ENCODE results near the gene SYCP2L. TPM values are rescaled to one million over a fixed set of nuclear protein-coding genes. Genes with fewer than 3 reads are reported as not detected.

SYCP2L gene
- total and polyA plus RNA-seq, 2 of the 4 experiments (the other 2 are of a cell fraction): 0.05 TPM; not detected in 1

DNA sequence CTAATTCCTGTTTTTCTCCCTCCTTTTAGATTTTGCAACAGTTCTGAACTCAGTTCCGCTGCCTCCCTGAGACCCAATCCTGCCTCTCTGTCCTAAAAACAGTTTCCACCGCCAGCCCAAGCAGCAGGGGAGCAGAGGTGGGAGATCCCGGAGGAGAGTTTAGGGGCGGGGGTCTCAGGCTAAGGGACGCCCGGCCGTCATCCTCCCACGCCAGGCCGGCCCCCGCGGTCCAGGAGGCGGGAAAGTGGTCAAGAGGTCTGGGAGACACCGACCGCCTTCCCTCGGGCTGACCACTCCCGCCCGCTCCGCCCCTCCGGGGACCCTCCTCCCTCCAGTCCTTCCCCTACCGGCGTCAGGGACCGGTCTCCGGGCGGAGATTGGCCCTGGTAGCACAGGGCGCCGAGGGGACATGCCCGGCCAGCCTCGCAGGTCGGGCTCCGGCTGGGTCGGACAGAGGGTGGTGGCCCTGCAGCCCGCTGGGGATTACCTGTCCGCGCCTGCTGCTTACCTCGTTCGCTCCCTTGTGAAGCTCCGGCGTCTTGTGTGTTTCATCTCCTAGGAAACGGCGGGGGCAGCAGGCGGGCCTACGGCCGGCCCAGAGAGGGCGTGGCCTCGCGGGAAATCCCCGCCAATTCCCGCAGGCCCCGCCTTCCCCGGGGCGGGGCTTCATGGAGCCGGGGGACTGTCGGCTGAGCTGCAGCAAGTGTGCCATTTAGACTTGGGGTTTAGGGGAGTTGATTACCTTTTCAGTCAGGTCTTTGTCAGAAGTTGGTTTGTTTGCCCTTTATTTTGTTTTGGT lies 48.7 kb upstream of the SYCP2L start, which contains the start of gene MAK:
Gene MAK (minus strand): TSS at position 545 of the 799 bp plus-strand sequence. CDS start 7,891 bp downstream, outside the sequence.
- Histone ChIP-seq H2BK15ac (ENCODE audit: low read depth, low read length) (no peak within 1 kb of the TSS), H3K14ac (replicated peaks; ENCODE audit: low read depth, low read length) (no peak within 1 kb of the TSS), H3K4me1 (ENCODE audit: control insufficient read depth, insufficient read depth, low read length) (peaks cover 3% of the 10 kb centered on the region; the same call in 1 of the 2 replicates), H4K5ac (ENCODE audit: low read depth, low read length) (no peak within 1 kb of the TSS), H4K8ac (ENCODE audit: low read depth in 2 of 2, low read length in 2 of 2) (no peak within 1 kb of the TSS), H3K4ac (ENCODE audit: low read depth, low read length) (no peak within 1 kb of the TSS), H2BK120ac (ENCODE audit: low read depth, low read length) (no peak within 1 kb of the TSS), H2BK20ac (ENCODE audit: low read depth, low read length) (no peak within 1 kb of the TSS), H3K36me3 (ENCODE audit: control insufficient read depth, insufficient read depth, low read length) (no peaks in the 10 kb centered on the region), H2BK5ac (ENCODE audit: low read depth, low read length, poor library complexity, severe bottlenecking) (no peak within 1 kb of the TSS), H3K79me1 (ENCODE audit: low read depth in 1 of 2, low read length in 2 of 2) (no peaks in the 10 kb centered on the region), H3K27me3 (ENCODE audit: control insufficient read depth, insufficient read depth, low read length) (peaks cover 30% of the 10 kb centered on the region), H4K91ac (ENCODE audit: insufficient read depth, low read depth, low read length) (no peak within 1 kb of the TSS), H3K23ac (ENCODE audit: low read depth, low read length) (0 out of 2 replicates have a peak within 1 kb of the TSS, but pooled peaks have one; percentile 24), H2AK5ac (ENCODE audit: low read depth, low read length) (no peak within 1 kb of the TSS), H3K9me3 (ENCODE audit: control insufficient read depth, insufficient read depth, low read length) (no peaks in the 10 kb centered on the region), H2AK9ac (replicated peaks; ENCODE audit: low read depth, low read length, poor library complexity) (peak within 1 kb of the TSS; percentile 71), H3K4me3 (ENCODE audit: insufficient read depth, low read depth, low read length) (peak within 1 kb of the TSS; percentile 65), H4K20me1 (ENCODE audit: insufficient read depth, low read length) (no peaks in the 10 kb centered on the region), H3K4me2 (ENCODE audit: low read depth, low read length) (peak within 1 kb of the TSS; percentile 95), H2AFZ (replicated peaks; ENCODE audit: low read length, poor library complexity) (peak within 1 kb of the TSS; percentile 93), H3K27ac (ENCODE audit: insufficient read depth, low read length) (no peak within 1 kb of the TSS), H3K18ac (ENCODE audit: low read depth, low read length) (no peak within 1 kb of the TSS), H3K9ac (ENCODE audit: low read depth, low read length) (no peak within 1 kb of the TSS), H3K56ac (ENCODE audit: extremely low read depth, insufficient read depth, low read length) (no peak within 1 kb of the TSS), H3K9me1 (ENCODE audit: insufficient read depth, low read length) (no peaks in the 10 kb centered on the region)
- DNase-seq (peak; percentile 67), ATAC-seq (ENCODE audit: low read depth) (peak; percentile 99)
- CTCF ChIA-PET: no interaction called here
- no TSS peak for BruUV-seq (replicated peaks)
- POLR2A ChIA-PET (ENCODE audit: unreplicated experiment): no interaction called here
- TF ChIP-seq, protein P1, sequence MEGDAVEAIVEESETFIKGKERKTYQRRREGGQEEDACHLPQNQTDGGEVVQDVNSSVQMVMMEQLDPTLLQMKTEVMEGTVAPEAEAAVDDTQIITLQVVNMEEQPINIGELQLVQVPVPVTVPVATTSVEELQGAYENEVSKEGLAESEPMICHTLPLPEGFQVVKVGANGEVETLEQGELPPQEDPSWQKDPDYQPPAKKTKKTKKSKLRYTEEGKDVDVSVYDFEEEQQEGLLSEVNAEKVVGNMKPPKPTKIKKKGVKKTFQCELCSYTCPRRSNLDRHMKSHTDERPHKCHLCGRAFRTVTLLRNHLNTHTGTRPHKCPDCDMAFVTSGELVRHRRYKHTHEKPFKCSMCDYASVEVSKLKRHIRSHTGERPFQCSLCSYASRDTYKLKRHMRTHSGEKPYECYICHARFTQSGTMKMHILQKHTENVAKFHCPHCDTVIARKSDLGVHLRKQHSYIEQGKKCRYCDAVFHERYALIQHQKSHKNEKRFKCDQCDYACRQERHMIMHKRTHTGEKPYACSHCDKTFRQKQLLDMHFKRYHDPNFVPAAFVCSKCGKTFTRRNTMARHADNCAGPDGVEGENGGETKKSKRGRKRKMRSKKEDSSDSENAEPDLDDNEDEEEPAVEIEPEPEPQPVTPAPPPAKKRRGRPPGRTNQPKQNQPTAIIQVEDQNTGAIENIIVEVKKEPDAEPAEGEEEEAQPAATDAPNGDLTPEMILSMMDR (conservative IDR thresholded peaks at IDR 0.05; ENCODE audit: low read depth, low read length): no peak
- peak; percentile 45; the same call in 1 of the 2 replicates for TF ChIP-seq MAZ (IDR thresholded peaks at IDR 0.05; ENCODE audit: borderline replicate concordance, low read depth, low read length)
- in situ Hi-C loops (cut with MboI; ENCODE audit: low sequenced_read_pairs): loop anchor here (25.0 kb wide), 1 partner anchor 674 kb away; no protein-coding TSS in a partner anchor
- 5% methylated on average over 24 of the region's 53 CpGs; no CpG with 5 or more reads in 1 of the 2 experiments for WGBS, 2 experiments (ENCODE audit: extremely low coverage in 2 of 2, insufficient read length in 1 of 2)
- intact Hi-C loops (cut with micrococcal nuclease): loop anchor here (5.0 kb wide), 1 partner anchor 229 kb away; no protein-coding TSS in a partner anchor
- dilution Hi-C loops (cut with HindIII; ENCODE audit: low sequenced_read_pairs, unreplicated experiment): no loop called here

Data from IMR-90 (cell line).